Transverse colon (tissue), 4 donors: ENCODE results near the gene CACNA1A. TPM values are rescaled to one million over a fixed set of nuclear protein-coding genes. Genes with fewer than 3 reads are reported as not detected.

Source experiments
- DNase-seq: peaks from one replicate; pipeline ENCODE4 v3.0.0-alpha.2; 2019
- H3K27ac ChIP-seq, 4 donors: fragments of 200-600 bp; sonication (generic); 2 replicates each; pipeline ENCODE4 v1.5.1; 2016 to 2018; ENCODE audit warnings: inconsistent platforms in 4 of 4
- H3K27me3 ChIP-seq: fragments of 200-600 bp; sonication (generic); 2 replicates; pipeline ENCODE4 v1.5.1; 2017; ENCODE audit warnings: inconsistent platforms
- H3K36me3 ChIP-seq, 4 donors: fragments of 200-600 bp; sonication (generic); 2 replicates each; pipeline ENCODE4 v1.5.1; 2017 to 2019; ENCODE audit warnings: inconsistent platforms in 4 of 4
- H3K4me1 ChIP-seq, 4 donors: fragments of 200-600 bp; sonication (generic); 2 replicates each; pipeline ENCODE4 v1.5.1; 2017 to 2020; ENCODE audit warnings: inconsistent platforms in 4 of 4
- H3K4me3 ChIP-seq, 4 donors: fragments of 200-600 bp; sonication (generic); 1 replicate in 1 of 4; 2 replicates in 3 of 4; pipeline versions ENCODE4 v1.5.1 to v1.6.1; 2017 to 2019; ENCODE audit warnings: inconsistent platforms in 4 of 4
- H3K9me3 ChIP-seq, 2 donors: fragments of 200-600 bp; sonication (generic); 2 replicates each; pipeline ENCODE4 v1.5.1; 2017 to 2019; ENCODE audit warnings: inconsistent platforms in 2 of 2
- EP300 ChIP-seq: sonication (generic); formaldehyde crosslinking; IDR thresholded peaks from one replicate; pipeline ENCODE4 v1.6.1; 2017; ENCODE audit warnings: antibody characterized with exemption, low read depth
- POLR2A ChIP-seq: fragments of 450-650 bp; IDR thresholded peaks from one replicate; pipeline ENCODE4 v1.6.1; 2016; ENCODE audit warnings: antibody characterized with exemption, mild to moderate bottlenecking, moderate library complexity
- POLR2AphosphoS5 ChIP-seq, 3 donors: sonication (generic); formaldehyde crosslinking; IDR thresholded peaks; one replicate each; pipeline ENCODE4 v1.6.1; 2016; ENCODE audit warnings: antibody characterized with exemption in 3 of 3
- WGBS, 2 donors: methylation state at CpG; one replicate each; pipeline ENCODE4 v1.1.5; 2018; ENCODE audit warnings: low coverage in 1 of 2; 5-methylcytosine and 5-hydroxymethylcytosine counted together
- in situ Hi-C, 4 donors: fragments of 200-750 bp; cut with MboI; loops; one replicate each; pipeline versions ENCODE4 v1.15.0 to v1.15.1; 2017; ENCODE audit warnings: low sequenced_read_pairs in 3 of 4, low pct_ligation_motif_present in 1 of 4, low pct_unique_long_range_greater_than_20kb in 1 of 4
- intact Hi-C: fragments of 100-400 bp; cut with DNase I; formaldehyde crosslinking; loops from one replicate; pipeline ENCODE4 v1.15.1; 2023; ENCODE audit warnings: low total_unique reads
- total RNA-seq, 4 donors: library from RNA; depleted of rRNA; stranded (reverse); fragments of >200 nt; gene quantifications; one replicate each; pipeline ENCODE4 v1.1.0, GENCODE V29; 2016
- TF ChIP-seq, protein P1 (sequence below), 5 experiments: fragments of 200-600 bp in 3 of 5; fragments of 450-650 bp in 2 of 5; sonication (generic) in 3 of 5; IDR thresholded peaks; 1 replicate in 2 of 5; 2 replicates in 3 of 5; pipeline ENCODE4 v1.5.1; 2016 to 2017; ENCODE audit warnings: antibody characterized with exemption in 5 of 5, inconsistent platforms in 3 of 5, mild to moderate bottlenecking in 2 of 5, moderate library complexity in 1 of 5

CACNA1A gene
- total RNA-seq, 4 donors from 2014 or later = 2.9 to 15.7 (median 5.2) TPM

DNA sequence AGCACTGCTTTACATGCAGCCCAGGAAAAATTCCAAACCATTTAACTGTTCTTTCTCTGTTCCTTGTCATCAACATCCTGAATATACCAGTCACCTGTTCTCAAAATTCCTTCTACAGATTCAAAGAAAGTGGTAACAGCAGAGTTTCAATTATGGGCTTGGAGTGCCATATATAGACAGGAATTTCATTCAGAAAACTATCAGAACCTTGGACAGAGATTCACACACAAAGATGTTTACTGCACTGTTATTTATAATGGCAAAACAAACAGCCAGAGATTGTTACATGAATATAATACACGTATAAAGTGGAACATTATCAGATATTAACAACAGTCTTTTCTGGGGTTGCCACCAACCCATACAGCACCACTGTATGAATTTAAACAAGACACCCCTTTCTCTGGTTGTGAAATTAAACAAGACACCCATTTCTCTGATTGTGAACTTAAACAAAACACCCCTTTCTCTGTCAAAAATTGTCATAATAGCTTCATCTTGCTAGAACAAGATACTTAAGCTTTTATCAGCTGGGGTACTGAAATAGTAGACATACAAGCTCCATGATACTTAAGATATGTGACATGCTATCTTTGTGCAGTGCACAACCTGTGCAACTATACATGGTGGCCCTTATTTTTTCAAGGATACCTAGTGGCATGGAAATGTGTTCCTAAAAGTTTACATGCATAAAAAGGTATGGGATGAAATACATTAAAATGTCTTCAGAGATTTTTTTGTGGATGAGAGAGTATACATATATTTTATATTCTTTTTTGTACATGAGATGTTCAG is 12.6 kb downstream of the CACNA1A start:
- Histone ChIP-seq H3K4me1 (no peaks in the 10 kb centered on the region), H3K27ac (no peak overlapping the region), H3K9me3 (no peaks in the 10 kb centered on the region), H3K4me3 (no peak overlapping the region), H3K36me3 (no peaks in the 10 kb centered on the region), H3K27me3 (peaks cover 6% of the 10 kb centered on the region)
- in situ Hi-C loops (no loop called here), intact Hi-C loops (no loop called here)
- TF ChIP-seq POLR2A = no peak
- TF ChIP-seq, protein P1, sequence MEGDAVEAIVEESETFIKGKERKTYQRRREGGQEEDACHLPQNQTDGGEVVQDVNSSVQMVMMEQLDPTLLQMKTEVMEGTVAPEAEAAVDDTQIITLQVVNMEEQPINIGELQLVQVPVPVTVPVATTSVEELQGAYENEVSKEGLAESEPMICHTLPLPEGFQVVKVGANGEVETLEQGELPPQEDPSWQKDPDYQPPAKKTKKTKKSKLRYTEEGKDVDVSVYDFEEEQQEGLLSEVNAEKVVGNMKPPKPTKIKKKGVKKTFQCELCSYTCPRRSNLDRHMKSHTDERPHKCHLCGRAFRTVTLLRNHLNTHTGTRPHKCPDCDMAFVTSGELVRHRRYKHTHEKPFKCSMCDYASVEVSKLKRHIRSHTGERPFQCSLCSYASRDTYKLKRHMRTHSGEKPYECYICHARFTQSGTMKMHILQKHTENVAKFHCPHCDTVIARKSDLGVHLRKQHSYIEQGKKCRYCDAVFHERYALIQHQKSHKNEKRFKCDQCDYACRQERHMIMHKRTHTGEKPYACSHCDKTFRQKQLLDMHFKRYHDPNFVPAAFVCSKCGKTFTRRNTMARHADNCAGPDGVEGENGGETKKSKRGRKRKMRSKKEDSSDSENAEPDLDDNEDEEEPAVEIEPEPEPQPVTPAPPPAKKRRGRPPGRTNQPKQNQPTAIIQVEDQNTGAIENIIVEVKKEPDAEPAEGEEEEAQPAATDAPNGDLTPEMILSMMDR (IDR thresholded peaks at IDR 0.05) = no peak
- TF ChIP-seq EP300 = no peak
- TF ChIP-seq POLR2AphosphoS5 (IDR thresholded peaks at IDR 0.05) = no peak
- 58% methylated on average over 1 of the region's 1 CpG; no CpG with 5 or more reads in 1 of the 2 donors for WGBS, 2 donors
- no peak for DNase-seq

DNA sequence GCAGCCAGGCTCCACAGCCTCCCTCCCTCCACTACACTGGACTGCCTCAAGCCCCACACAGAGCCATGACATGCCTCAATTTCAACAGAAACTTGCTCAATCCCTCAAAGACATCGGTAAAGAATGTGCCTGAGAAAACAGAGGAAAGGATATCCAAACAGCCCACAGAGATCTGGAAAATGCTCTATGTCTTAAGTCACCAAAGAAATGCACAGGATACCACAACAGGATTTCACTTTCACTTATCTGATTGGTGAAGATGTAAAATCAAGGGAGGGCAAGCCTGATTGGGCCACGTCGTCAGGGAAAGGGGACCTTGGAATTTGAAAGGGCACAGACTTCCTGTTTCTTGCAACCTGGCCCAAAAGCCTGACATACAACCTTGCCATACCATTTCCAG is 14.2 kb downstream of the CACNA1A start:
- in situ Hi-C loops = no loop called here
- H3K9me3 ChIP-seq = no peaks in the 10 kb centered on the region

DNA sequence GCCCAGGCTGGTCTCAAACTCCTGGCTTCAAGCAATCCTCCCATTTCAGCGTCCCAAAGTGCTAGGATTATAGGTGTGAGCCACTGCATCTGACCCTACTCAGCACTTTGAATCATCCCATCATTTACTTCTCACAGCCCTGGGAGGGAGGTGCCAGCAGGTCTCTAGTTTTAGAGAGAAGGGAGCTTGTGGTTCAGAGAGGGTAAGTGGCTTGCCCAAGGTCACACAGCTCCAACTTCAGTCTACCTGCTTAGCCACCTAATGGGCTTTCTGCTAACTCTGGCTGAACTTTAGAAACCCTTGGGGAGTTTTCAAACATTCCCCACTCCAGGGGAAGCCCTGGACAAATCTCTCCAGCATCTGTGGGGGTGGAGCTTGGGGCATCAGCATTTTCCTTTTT is 18.3 kb downstream of the CACNA1A start:
- no peak overlapping the region for H3K27ac ChIP-seq
- H3K36me3 ChIP-seq = no peaks in the 10 kb centered on the region
- H3K9me3 ChIP-seq = peaks cover 0 to 3% of the 10 kb centered on the region in 2 donors
- no peaks in the 10 kb centered on the region for H3K4me1 ChIP-seq
- peaks cover 9% of the 10 kb centered on the region for H3K27me3 ChIP-seq
- no peak overlapping the region for H3K4me3 ChIP-seq
- in situ Hi-C loops = no loop called here
- TF ChIP-seq POLR2A = no peak
- TF ChIP-seq, protein P1 (IDR thresholded peaks at IDR 0.05) = no peak
- no peak for TF ChIP-seq EP300
- TF ChIP-seq POLR2AphosphoS5 (IDR thresholded peaks at IDR 0.05) = no peak
- WGBS, 2 donors = 100% methylated on average over 1 of the region's 1 CpG; no CpG with 5 or more reads in 1 of the 2 donors
- intact Hi-C loops = no loop called here
- DNase-seq = no peak

More for the DNA sequence above, 14.2 kb downstream of the CACNA1A start:
- Histone ChIP-seq H3K4me1 (no peaks in the 10 kb centered on the region), H3K36me3 (no peaks in the 10 kb centered on the region), H3K4me3 (no peak overlapping the region), H3K27ac (no peak overlapping the region), H3K27me3 (peaks cover 9% of the 10 kb centered on the region)
- no peak for DNase-seq
- intact Hi-C loops = loop anchor here (1.0 kb wide), 1 partner anchor 26 kb away; no protein-coding TSS in a partner anchor
- 33 to 50% methylated on average over 1 to 3 of the region's 3 CpGs for WGBS, 2 donors
- TF ChIP-seq POLR2AphosphoS5 (IDR thresholded peaks at IDR 0.05) = no peak
- TF ChIP-seq POLR2A = no peak
- TF ChIP-seq, protein P1 (IDR thresholded peaks at IDR 0.05) = no peak
- no peak for TF ChIP-seq EP300

DNA sequence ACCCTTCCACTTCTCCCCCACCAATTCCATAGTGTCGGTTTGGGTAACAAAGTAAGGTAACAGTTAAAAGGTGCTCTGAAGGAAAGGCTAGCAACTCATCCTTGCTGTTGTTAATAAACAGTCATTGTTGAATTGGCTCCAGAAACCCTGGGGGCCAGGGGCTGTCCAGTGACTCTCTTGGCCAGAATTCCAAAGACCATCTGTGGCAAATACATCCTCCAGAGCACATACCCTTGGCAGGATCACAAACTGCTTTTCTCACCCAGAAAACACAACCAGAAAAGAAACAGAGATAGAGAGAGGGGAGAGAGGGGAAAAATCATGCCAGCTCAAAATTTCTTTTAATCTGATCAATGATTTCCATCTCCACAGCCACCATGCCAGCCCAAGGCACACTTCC is 22.1 kb downstream of the CACNA1A start:
- in situ Hi-C loops (no loop called here), intact Hi-C loops (no loop called here)

More for the DNA sequence above, 22.1 kb downstream of the CACNA1A start:
- no peaks in the 10 kb centered on the region for H3K36me3 ChIP-seq
- peaks cover 4% of the 10 kb centered on the region for H3K27me3 ChIP-seq
- no peak overlapping the region for H3K4me3 ChIP-seq
- DNase-seq = no peak
- peaks cover 0 to 4% of the 10 kb centered on the region in 2 donors for H3K9me3 ChIP-seq
- WGBS, 2 donors = 91 to 100% methylated on average over 1 of the region's 1 CpG
- TF ChIP-seq POLR2AphosphoS5 (IDR thresholded peaks at IDR 0.05) (no peak), POLR2A (no peak), EP300 (no peak)
- TF ChIP-seq, protein P1 (IDR thresholded peaks at IDR 0.05) = no peak
- no peaks in the 10 kb centered on the region for H3K4me1 ChIP-seq
- H3K27ac ChIP-seq = no peak overlapping the region
